ENCODE measurements around the gene ANKS1B.

DNA sequence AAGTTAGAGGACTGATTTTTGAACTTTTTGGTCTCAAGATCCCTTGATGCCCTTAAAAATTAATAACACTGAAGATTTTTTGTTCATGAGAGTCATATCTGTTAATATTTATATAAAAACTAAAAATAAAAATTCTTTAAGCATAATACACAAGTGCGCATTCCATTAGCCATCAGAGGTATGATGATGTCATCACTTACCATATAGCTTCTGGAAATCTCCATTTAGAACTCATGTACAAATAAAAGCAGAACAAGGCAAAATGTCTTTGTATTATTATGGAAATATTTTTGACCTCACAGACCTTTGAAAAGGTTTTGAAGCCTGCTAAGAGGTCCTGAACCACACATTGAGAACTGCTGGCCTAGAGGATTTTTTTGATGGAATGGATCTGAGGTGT, 551.6 kb downstream of the ANKS1B start:
- TF ChIP-seq POLR2AphosphoS5 (IDR thresholded peaks at IDR 0.05) (no peak), POLR2A (IDR thresholded peaks at IDR 0.05) (no peak), EP300 (IDR thresholded peaks at IDR 0.05) (no peak)
- TF ChIP-seq, protein P1, sequence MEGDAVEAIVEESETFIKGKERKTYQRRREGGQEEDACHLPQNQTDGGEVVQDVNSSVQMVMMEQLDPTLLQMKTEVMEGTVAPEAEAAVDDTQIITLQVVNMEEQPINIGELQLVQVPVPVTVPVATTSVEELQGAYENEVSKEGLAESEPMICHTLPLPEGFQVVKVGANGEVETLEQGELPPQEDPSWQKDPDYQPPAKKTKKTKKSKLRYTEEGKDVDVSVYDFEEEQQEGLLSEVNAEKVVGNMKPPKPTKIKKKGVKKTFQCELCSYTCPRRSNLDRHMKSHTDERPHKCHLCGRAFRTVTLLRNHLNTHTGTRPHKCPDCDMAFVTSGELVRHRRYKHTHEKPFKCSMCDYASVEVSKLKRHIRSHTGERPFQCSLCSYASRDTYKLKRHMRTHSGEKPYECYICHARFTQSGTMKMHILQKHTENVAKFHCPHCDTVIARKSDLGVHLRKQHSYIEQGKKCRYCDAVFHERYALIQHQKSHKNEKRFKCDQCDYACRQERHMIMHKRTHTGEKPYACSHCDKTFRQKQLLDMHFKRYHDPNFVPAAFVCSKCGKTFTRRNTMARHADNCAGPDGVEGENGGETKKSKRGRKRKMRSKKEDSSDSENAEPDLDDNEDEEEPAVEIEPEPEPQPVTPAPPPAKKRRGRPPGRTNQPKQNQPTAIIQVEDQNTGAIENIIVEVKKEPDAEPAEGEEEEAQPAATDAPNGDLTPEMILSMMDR (IDR thresholded peaks at IDR 0.05), result no peak

All from suprapubic skin (tissue), 4 donors.